NCI-H748 (cell line): Measurements from ENCODE around the gene CA12.
"Not testable (repeated sequence)": the region's sequence is repeated elsewhere in the genome, so short reads cannot be mapped to it uniquely, and the experiment has no call there.

Experiments
- DNase-seq: peaks from one replicate; lab custom pipeline; 2025; ENCODE audit not compliant: unreplicated experiment; lab: John Stamatoyannopoulos, UW

Gene CA12

GRCh38 chr15:63360170-63360569 is 21.5 kb downstream of the CA12 start:
- no peak for DNase-seq

GRCh38 chr15:63358241-63359029 is 23.2 kb downstream of the CA12 start:
- no peak for DNase-seq

DNA sequence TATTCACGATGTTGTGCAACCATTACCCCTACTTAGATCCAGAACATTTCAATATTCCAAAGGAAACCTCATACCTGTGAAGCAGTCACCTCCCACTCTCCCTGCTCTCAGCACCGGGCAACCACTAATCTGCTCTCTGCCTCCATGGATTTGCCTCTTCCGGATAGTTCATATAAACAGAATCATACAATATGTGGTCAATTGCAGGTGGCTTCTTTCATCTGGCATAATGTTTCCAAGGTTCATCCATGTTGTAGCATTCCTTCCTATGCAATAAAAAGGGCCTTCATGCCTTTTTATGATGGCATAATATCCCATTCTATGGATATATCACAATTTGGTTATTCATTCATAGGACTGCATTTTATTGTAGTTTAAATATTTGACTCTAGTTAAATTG is 23.9 kb downstream of the CA12 start:
- DNase-seq = no peak

GRCh38 chr15:63357061-63357460 is 24.6 kb downstream of the CA12 start:
- DNase-seq = no peak

DNA sequence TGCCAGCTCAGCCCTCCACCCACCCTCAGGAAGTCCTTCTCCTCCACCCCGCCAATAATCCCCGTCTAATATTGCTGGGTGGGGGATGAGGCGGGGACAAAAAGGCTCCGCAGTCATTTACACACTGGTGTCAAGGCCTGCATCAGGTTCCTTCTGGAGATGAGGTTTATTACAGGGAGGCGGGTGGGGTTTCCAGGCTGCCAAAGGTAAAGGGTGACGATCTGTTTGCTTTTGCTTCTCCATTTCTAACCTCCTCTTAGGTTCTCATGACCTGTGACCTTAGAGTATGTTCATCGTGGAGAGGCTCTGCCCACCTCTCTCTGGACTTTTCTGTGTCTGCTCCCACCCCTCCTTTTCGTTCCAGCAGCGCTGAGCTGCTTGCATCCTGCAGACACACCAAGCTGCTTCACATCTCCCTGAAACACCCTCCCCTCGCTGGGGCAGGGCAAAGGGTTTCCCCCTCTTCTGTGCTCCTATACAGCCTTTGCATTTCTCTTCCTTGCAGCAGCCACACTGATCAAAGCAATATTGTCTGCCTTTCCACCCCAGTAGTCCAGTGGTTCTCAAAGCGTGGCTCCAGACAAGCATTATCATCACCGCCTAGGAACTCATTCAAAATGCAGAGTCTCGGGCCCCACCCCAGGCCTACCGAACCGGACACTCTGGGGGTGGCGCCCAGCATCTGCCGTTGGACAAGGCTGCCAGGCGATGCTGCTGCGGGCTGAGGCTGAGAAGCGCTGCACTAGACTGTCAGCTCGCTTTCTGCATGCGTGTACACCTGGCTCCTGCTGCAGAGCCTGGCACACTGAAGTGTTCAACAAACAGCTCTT is 26.6 kb downstream of the CA12 start:
- DNase-seq = no peak

GRCh38 chr15:63353887-63354286 is 27.8 kb downstream of the CA12 start:
- no peak for DNase-seq

DNA sequence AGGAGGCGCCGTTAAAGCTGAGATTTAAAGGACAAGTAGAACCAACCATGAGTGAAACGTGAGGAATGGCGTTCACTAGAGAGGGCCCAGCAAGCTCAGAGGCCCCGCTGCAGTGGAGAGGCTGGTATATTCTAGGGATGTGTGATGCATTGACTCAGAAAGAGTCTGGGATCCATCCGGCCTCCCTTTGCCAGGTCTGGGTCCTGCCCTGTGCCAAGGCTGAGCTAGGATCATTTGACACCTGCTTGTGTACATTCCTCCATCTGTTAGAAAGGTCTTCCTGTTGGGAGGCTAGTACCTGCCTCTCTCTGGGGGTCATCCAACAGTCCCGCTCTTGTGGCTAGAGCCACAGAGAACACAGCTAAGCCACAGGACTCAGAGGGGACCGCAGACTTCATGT is 28.4 kb downstream of the CA12 start:
- DNase-seq = no peak

GRCh38 chr15:63352808-63353207 is 28.8 kb downstream of the CA12 start:
- DNase-seq = no peak

- no peak for DNase-seq
Observed at GRCh38 chr15:63351170-63351569, 30.5 kb downstream of the CA12 start.

DNA sequence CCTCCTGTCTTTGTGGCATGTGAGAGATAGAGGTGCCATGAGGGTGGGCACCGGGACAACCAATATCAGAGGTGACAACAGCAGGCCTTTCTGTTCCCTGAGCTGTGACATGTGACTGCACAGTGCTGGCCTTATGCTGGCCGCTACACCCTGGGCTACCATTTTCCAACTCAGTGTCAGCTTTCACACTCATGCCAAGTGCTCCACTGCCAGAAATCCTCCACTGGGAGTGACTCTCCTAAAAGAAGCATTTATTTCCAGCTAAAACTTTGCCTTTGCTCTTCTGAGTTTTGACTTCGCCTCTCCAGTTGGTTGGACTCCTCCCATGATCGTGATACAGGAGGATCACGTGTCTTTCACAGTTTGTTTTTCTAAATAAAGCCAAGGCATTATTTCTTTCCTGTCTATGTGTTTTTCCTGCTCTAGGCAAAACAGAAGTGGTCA is 31.4 kb downstream of the CA12 start:
- no peak for DNase-seq

DNA sequence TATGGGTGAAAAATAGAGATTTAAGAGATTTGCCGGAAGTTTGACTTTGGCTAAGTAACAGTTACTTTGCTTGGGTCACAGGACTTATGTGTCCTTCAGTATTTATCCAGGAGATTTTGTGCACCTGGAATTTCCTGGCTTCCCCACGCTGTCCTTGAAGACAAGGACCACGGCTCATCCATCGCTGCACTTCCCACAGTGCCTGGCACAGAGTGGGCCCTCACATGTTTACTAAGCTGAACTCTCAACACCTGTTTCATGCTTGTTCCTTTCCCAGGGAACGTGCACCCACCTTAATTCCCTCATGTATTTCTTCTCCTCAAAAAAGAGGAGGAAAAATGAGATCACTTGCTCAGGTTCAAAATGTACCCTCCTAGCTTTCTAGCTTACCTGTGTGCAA is 32.0 kb downstream of the CA12 start:
- no peak for DNase-seq

- DNase-seq = no peak
Observed at GRCh38 chr15:63349156-63349555, 32.5 kb downstream of the CA12 start.

DNA sequence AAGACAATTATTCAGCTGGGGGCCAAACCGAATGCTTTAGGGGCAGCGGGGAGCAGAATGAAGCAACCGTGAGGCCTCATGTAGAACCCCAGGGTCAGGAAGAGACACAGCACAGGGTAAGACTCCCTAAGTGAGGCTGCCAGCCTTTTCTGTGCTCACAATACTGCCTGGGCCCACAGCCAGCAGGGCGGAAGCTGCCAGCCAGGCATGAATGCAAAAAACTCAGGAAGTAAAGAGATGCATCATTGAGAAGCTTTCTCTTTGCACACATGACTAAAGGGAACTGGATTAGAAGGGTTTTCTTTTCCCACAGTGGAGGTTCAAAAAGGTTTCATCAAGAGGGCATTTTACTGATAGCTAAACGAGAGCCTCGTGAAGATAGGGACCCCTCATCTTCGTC is 33.3 kb downstream of the CA12 start:
- no peak for DNase-seq

GRCh38 chr15:63347074-63347857 is 34.4 kb downstream of the CA12 start:
- no peak for DNase-seq

DNA sequence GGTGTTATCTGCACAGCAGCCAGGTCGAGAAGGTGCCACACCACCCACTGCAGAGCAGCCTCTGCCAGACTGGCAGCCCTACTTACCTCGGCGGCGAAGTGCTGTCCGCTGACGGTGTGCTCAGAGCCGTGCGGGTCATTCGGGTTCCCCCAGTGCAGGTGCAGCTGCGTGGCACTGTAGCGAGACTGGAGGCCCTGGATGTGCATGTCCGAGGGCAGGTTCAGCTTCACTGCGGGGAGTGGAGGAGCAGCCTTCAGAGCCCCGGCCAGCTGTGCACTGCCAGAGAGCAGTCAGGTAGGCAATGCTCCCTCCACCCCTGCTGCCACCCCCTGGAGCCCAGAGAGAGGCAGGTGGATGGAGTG is 36.3 kb downstream of the CA12 start:
- no peak for DNase-seq

GRCh38 chr15:63344731-63345390 is 36.8 kb downstream of the CA12 start:
- DNase-seq = no peak

GRCh38 chr15:63342996-63343562 is 38.6 kb downstream of the CA12 start:
- not testable (repeated sequence) for DNase-seq

GRCh38 chr15:63341898-63342297 is 39.7 kb downstream of the CA12 start:
- DNase-seq = no peak

GRCh38 chr15:63340878-63341277 is 40.8 kb downstream of the CA12 start:
- DNase-seq = no peak

GRCh38 chr15:63340353-63340752 is 41.3 kb downstream of the CA12 start:
- no peak for DNase-seq

DNA sequence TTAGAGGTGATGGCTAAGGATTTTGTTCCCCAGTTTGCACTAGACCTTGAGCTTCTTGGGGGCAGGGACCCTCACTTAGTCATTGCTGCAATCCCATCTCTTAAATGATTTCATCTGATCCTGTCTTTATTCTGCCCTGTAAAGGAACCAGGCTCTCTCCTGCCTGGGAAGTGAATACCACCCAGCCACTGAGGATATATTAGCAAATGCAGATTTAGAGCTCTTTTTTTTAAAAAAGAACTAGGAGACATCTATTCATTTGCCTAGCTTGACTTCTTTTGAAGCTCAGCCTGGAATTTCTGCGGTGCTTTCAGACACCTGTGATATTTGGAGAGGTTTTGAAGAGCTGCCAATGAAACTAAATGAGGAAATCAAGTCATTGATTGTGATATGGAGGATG is 41.8 kb downstream of the CA12 start:
- no peak for DNase-seq
